ENCODE measurements around the gene STAP2.

STAP2 gene

DNA sequence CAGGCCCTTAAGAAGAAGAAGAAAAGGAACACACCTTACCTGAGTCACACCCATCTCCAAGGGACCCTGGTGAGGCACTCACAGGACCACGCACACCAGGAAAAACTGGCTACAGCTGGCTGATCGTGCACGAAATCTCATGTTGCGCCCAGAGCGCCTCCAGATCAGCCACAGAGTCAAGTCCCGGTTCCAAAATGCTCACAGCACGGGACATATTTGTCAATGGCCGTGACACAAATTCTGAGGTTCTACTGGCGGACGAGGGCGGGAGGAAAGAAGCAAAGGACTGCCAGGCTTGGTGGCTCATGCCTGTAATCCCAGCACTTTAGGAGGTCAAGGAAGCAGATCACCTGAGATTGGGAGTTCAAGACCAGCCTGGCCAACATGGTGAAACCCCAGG, 40.3 kb upstream of the STAP2 start:
- TF ChIP-seq ARNTL (CRISPR knock-in tag; IDR thresholded peaks at IDR 0.05; ENCODE audit: borderline replicate concordance, low read depth) (no peak), TOX (CRISPR knock-in tag; IDR thresholded peaks at IDR 0.05; ENCODE audit: borderline replicate concordance) (no peak), CSRNP3 (CRISPR knock-in tag; IDR thresholded peaks at IDR 0.05) (no peak), ZNF565 (CRISPR knock-in tag; conservative IDR thresholded peaks at IDR 0.05; ENCODE audit: low read depth) (no peak), SNAI2 (CRISPR knock-in tag; IDR thresholded peaks at IDR 0.05) (no peak), PPARA (CRISPR knock-in tag; IDR thresholded peaks at IDR 0.05; ENCODE audit: borderline replicate concordance) (no peak), ESRRG (CRISPR knock-in tag; IDR thresholded peaks at IDR 0.05) (no peak), BACH2 (CRISPR knock-in tag; IDR thresholded peaks at IDR 0.05; ENCODE audit: borderline replicate concordance) (no peak), TCF4 (CRISPR knock-in tag; IDR thresholded peaks at IDR 0.05; ENCODE audit: borderline replicate concordance) (no peak), ZNF70 (CRISPR knock-in tag; IDR thresholded peaks at IDR 0.05) (no peak), OSR1 (CRISPR knock-in tag; IDR thresholded peaks at IDR 0.05) (no peak), ZFP30 (CRISPR knock-in tag; IDR thresholded peaks at IDR 0.05) (no peak), RARB (CRISPR knock-in tag; IDR thresholded peaks at IDR 0.05) (no peak), ZC3H10 (CRISPR knock-in tag; IDR thresholded peaks at IDR 0.05) (no peak)
- ATAC-seq, result no peak

GRCh38 chr19:4376991-4377781, 38.6 kb upstream of the STAP2 start:
- ATAC-seq, result no peak; the same call in 2 of the 3 replicates

DNA sequence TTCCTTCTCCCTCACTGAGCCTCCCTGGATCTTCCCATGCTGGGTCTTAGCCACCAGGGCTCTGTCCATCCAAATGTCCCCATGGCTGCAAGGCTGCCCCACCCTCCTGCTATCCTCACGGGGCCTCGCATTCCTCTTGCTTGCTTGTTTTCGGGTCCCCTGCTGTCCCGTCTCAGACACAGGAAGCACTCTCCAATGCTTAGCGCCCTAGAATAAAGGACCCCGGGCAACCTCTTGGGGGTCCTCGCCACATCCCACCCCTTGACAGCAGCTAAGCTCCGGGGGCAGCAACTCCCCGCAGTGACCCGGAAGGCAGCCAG, 38.0 kb upstream of the STAP2 start:
- no peak for ATAC-seq
- TF ChIP-seq CSDC2 (CRISPR knock-in tag; IDR thresholded peaks at IDR 0.05) (no peak), BACH2 (CRISPR knock-in tag; IDR thresholded peaks at IDR 0.05; ENCODE audit: borderline replicate concordance) (no peak), ZNF70 (CRISPR knock-in tag; IDR thresholded peaks at IDR 0.05) (no peak), ZC3H10 (CRISPR knock-in tag; IDR thresholded peaks at IDR 0.05) (no peak), PATZ1 (CRISPR knock-in tag; IDR thresholded peaks at IDR 0.05; ENCODE audit: borderline replicate concordance) (no peak), TOX (CRISPR knock-in tag; IDR thresholded peaks at IDR 0.05; ENCODE audit: borderline replicate concordance) (no peak), ISL1 (CRISPR knock-in tag; IDR thresholded peaks at IDR 0.05) (no peak), ZFP30 (CRISPR knock-in tag; IDR thresholded peaks at IDR 0.05) (no peak)

More at GRCh38 chr19:4376991-4377781, 38.6 kb upstream of the STAP2 start:
- no peak for TF ChIP-seq GLIS3 (CRISPR knock-in tag; IDR thresholded peaks at IDR 0.05)
- no peak for TF ChIP-seq RARB (CRISPR knock-in tag; IDR thresholded peaks at IDR 0.05)
- TF ChIP-seq, protein P1, sequence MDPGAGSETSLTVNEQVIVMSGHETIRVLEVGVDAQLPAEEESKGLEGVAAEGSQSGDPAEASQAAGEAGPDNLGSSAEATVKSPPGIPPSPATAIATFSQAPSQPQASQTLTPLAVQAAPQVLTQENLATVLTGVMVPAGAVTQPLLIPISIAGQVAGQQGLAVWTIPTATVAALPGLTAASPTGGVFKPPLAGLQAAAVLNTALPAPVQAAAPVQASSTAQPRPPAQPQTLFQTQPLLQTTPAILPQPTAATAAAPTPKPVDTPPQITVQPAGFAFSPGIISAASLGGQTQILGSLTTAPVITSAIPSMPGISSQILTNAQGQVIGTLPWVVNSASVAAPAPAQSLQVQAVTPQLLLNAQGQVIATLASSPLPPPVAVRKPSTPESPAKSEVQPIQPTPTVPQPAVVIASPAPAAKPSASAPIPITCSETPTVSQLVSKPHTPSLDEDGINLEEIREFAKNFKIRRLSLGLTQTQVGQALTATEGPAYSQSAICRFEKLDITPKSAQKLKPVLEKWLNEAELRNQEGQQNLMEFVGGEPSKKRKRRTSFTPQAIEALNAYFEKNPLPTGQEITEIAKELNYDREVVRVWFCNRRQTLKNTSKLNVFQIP (CRISPR knock-in tag; IDR thresholded peaks at IDR 0.05; ENCODE audit: borderline replicate concordance, low read depth), result no peak
- no peak for TF ChIP-seq ZFP3 (CRISPR knock-in tag; IDR thresholded peaks at IDR 0.05)

DNA sequence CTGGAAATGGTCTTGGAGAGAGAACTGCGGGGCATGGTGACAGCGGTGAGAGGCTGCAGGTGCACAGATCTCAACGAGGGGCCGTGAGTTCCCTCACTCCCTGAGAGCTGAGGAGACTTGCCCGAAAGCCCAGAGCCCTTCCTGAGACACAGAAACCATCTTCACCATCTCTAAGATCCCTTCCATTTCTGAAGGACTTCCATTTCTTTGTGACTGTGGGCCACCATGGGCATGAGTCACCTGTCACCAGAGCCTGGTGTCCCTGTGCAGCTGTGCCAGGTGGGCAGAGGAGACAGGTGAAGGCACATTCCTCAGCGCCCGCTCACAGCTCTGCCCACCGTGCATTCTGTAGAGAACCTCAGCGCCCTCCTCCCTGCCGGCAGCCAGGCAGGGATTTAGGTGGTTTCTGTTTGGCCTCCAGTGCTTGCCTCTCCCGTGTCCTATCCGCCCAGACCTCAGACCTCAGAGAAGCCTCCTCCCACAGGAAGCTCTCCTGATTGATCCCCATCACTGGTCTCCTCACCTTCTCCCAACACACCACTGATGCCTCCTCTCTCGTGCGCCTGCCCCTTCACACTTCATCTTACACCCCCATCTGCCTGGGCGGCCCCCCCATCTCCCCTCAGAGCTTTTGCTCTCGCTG, 37.5 kb upstream of the STAP2 start:
- TF ChIP-seq PATZ1 (CRISPR knock-in tag; IDR thresholded peaks at IDR 0.05; ENCODE audit: borderline replicate concordance) (no peak), ZC3H10 (CRISPR knock-in tag; IDR thresholded peaks at IDR 0.05) (no peak), CSRNP3 (CRISPR knock-in tag; IDR thresholded peaks at IDR 0.05) (no peak), CREB5 (CRISPR knock-in tag; IDR thresholded peaks at IDR 0.05; ENCODE audit: low read depth) (no peak), ZNF8 (CRISPR knock-in tag; IDR thresholded peaks at IDR 0.05) (no peak), CSDC2 (CRISPR knock-in tag; IDR thresholded peaks at IDR 0.05) (no peak), OSR1 (CRISPR knock-in tag; IDR thresholded peaks at IDR 0.05) (no peak)
- no peak for ATAC-seq

All from SK-N-SH treated with all-trans-retinoic acid at 6 μM for 48 hours (cell line).